Cerebellar cortex (tissue), 1 donor: ENCODE data around the gene HMGXB3.

Experiments
- DNase-seq: peaks from one replicate; pipeline ENCODE4 v3.0.0-alpha.2; 2015; ENCODE audit warnings: low spot score

Gene HMGXB3, protein sequence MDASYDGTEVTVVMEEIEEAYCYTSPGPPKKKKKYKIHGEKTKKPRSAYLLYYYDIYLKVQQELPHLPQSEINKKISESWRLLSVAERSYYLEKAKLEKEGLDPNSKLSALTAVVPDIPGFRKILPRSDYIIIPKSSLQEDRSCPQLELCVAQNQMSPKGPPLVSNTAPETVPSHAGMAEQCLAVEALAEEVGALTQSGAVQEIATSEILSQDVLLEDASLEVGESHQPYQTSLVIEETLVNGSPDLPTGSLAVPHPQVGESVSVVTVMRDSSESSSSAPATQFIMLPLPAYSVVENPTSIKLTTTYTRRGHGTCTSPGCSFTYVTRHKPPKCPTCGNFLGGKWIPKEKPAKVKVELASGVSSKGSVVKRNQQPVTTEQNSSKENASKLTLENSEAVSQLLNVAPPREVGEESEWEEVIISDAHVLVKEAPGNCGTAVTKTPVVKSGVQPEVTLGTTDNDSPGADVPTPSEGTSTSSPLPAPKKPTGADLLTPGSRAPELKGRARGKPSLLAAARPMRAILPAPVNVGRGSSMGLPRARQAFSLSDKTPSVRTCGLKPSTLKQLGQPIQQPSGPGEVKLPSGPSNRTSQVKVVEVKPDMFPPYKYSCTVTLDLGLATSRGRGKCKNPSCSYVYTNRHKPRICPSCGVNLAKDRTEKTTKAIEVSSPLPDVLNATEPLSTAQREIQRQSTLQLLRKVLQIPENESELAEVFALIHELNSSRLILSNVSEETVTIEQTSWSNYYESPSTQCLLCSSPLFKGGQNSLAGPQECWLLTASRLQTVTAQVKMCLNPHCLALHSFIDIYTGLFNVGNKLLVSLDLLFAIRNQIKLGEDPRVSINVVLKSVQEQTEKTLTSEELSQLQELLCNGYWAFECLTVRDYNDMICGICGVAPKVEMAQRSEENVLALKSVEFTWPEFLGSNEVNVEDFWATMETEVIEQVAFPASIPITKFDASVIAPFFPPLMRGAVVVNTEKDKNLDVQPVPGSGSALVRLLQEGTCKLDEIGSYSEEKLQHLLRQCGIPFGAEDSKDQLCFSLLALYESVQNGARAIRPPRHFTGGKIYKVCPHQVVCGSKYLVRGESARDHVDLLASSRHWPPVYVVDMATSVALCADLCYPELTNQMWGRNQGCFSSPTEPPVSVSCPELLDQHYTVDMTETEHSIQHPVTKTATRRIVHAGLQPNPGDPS (N-terminal part only)

DNA sequence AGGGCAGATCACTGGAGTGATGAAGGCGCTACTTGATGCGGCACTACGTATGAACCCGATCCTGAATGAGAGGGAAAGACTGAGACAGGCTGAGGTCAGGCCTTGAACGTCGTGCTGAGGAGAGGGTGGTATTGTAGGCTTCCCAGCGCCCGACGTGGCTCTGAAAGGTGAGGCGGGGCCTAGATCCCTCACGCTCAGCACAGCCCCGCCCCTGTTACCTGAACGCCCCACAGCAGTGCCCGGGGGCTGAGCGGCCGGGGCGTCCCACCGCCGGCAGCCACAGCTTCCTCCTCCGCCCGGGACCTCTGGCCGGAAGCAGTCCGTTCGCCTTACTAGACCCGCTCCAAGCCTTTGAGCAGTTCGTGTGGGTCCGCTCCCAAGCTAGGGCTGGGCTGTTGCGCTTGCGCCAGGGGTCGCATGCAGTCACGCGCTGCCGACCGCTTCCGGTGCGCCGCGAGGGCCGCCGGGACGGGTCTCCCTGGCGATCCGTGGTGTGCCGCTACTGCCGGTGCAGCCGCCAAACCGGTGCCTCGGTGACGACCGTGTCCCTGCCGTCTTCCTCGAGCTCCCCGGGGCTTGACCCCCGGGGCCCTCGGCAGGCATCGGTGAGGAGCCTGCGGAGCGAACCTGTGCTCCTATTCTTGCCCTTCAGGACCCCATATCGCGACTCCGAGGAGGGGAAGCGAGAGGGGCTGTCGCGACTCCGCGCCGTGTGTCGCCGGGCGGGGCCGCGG, at the start of gene HMGXB3, which contains the start of gene TIGD6:
Gene HMGXB3, plus strand, starts transcription at position 484 of the 734 bp plus-strand sequence. CDS start 4,114 bp downstream, outside the sequence.
Gene TIGD6, minus strand, starts transcription at position 399 of the 734 bp plus-strand sequence. CDS start 4,306 bp downstream, outside the sequence.
- DNase-seq = peak; percentile 95

DNA sequence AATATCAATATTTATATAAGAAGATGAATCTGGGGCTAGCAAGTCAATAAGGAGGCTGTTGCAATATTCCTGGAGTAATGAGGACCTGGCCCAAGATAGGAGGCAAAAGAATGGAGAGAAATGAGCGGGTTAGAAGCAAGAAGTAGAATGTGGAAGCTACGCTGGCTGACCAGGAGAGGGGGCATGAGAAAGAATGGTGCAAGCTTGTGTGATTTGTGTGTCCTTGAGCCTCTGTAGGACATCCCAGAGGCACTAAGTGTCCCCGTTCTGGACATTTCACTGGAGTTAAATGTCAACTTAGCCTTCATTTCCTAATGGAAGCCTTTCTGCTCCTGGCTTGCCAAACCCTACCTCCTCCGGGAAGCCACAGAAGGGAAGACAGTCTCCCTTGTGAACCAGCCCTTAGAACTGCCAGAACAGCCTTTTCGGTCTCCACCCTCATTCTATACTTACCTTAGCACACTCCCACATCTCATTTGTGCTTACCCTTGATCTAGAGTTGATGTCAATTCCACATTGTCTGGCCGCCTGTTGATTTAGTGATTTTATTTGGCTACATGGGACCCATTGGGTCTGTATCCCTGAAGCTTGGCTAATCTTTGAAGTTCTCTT, 49.3 kb upstream of the HMGXB3 start:
- DNase-seq = no peak

- DNase-seq = no peak
Observed at GRCh38 chr5:149953436-149954121, 47.0 kb upstream of the HMGXB3 start.

GRCh38 chr5:149954798-149955197, 45.7 kb upstream of the HMGXB3 start:
- DNase-seq = no peak

- DNase-seq = no peak
Observed at GRCh38 chr5:149956685-149957084, 43.9 kb upstream of the HMGXB3 start.

DNA sequence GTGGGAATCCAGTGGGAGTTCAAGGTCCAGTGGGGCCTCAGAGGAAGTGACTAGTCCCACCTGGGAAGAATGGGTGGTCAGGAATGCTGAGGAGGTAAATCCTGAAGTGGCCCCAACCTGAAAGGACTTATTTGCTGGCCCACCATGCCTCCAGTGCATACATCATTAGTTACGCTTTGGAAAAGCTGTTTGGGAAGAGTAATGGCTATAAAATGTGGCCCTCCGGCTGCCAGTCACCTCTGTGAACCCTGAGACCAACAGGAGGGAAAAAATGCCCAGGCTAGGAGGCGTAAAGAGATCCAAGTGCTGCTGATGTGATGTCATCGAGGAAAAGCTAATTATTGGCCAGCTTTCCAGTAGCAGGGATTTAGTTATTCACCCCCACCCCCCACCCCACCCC, 42.7 kb upstream of the HMGXB3 start:
- no peak for DNase-seq

DNA sequence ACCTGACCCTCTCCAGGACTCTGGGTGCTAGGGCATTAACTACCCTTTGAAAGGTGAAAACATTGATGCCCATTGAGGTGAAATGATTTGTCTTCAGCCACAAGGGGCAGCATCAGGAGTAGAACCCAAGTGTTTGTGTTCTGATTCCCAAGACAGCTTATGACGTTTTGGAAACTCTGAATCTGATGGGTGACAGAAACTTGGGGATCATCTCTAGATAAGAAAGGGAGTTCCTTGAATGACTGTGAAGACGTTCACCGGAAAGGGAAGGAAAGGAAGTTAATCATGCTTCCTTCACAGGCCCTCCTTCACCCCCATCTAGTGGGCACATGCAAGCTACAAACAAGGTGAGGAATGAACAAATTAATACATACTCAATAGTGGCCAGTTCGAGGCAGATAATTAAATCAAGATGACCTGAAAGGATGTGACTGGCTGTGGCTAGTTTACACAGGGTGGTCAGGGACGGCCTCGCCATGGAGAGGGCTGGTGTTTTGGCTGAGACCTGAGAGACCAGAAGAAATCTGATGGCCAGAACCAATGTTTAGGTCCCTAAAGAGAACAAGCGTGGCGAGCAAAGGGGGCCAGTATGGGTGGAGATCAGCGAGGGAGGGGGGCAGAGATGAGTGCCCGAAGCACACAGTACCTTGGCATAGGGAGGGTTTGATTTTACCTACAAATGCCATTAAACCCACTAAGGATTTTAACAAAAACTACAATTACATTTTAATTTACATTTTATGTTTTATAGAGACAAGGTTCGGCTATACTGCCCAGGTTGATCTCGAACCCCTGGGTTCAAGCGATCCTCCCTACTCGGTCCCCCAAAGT, 40.9 kb upstream of the HMGXB3 start:
- peak; percentile 50 for DNase-seq

GRCh38 chr5:149960272-149961185, 40.0 kb upstream of the HMGXB3 start, which contains the start of gene SLC26A2:
Gene SLC26A2 (plus strand): TSS chr5:149960758. CDS start chr5:149977653, 16,895 bp downstream.
- peak; percentile 99 for DNase-seq

GRCh38 chr5:149961186-149961685, 39.3 kb upstream of the HMGXB3 start:
- DNase-seq = peak; percentile 48

DNA sequence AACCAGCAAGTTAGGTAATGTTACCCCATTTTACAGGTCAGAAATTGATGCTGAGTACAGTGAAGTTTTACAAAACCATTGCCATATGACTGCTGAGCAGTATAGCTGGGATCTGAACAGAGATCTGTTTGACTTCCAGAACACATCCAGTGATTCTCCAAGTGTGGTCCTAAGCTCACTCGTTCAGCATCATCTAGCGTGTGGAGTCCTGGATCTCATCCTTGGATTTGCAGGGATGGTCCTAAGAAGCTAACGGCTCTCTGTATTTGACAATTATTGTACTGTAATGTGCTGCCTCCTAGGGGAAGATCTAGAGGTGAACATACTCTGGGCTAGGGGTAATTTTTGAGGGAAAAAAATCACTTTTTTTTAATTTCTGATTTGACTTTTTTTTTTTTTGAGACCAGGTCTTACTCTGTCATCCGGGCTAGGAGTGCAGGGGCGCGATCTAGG, 38.6 kb upstream of the HMGXB3 start:
- peak; percentile 81 for DNase-seq

GRCh38 chr5:149962601-149963300, 37.8 kb upstream of the HMGXB3 start:
- DNase-seq = no peak

GRCh38 chr5:149963729-149964128, 36.8 kb upstream of the HMGXB3 start:
- DNase-seq = no peak

- no peak for DNase-seq
Observed at GRCh38 chr5:149966946-149967345, 33.6 kb upstream of the HMGXB3 start.

DNA sequence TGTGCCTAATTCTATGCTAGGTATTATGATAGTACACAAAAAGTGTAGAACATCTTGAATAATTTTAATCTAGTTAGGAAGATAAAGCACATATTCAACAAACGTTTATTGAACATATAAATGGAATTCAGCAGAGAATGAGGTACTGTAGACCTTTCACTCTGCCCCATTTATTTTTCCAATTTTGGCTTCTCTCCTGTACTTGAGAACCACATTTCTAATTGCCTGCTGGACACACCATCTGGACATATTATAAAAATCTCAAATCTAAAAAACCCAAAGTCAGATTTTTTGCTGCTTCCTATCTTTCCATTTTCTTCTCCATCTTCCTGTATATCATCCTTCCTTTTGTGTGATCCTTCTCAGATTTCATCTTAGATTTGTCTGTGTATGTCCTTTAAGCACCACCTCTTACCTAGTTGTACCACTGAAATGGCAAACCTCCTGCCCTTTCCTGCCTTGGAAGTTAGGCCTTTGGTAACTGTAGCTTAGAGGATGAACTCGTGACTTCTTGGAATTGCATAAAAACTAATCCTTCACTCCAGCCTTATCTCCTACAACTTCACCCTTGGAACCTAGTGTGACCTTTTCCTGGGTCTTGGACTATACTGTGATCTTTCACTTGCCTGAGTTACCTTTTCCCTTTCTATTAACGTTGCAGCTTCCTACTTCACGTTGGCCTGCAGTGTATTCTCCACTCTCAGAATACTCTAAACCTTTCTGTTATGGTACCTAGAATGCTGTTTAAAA, 31.2 kb upstream of the HMGXB3 start:
- DNase-seq = peak; percentile 87

GRCh38 chr5:149975409-149975808, 25.1 kb upstream of the HMGXB3 start:
- no peak for DNase-seq

GRCh38 chr5:149979896-149980295, 20.6 kb upstream of the HMGXB3 start:
- DNase-seq = no peak

GRCh38 chr5:149981206-149981605, 19.3 kb upstream of the HMGXB3 start:
- no peak for DNase-seq
